IMR-90 (cell line): ENCODE results near the gene MFN1. TPM values are rescaled to one million over a fixed set of nuclear protein-coding genes. Genes with fewer than 3 reads are reported as not detected.

Experiments
- ATAC-seq: fragments of 200-7000 bp; cut with Tn5 transposase; 2 replicates; pipeline ENCODE4 v1.9.1; 2020; ENCODE audit warnings: low read depth, mild to moderate bottlenecking, moderate library complexity
- BruUV-seq: library from RNA; stranded (reverse); fragments of 400-500 nt; replicated peaks from 2 replicates; lab custom pipeline; 2021; lab: Mats Ljungman, UMichigan
- CTCF ChIA-PET: fragments of 300-600 bp; formaldehyde crosslinking; extraction: SDS; loops from one replicate; lab custom pipeline; 2021; ENCODE audit warnings: antibody characterized with exemption; lab: Yijun Ruan, JAX
- POLR2A ChIA-PET: fragments of 300-600 bp; sonication (Branson Sonifier 250); formaldehyde crosslinking; loops from one replicate; lab custom pipeline; 2022; ENCODE audit warnings: antibody characterized with exemption; ENCODE audit not compliant: unreplicated experiment; lab: Charles Lee
- DNase-seq: peaks from one replicate; pipeline ENCODE4 v3.0.0; 2013
- H2AFZ ChIP-seq: replicated peaks from 2 replicates; pipeline ENCODE3; 2013; ENCODE audit warnings: low read length, mild to moderate bottlenecking; ENCODE audit not compliant: poor library complexity
- H2AK5ac ChIP-seq: 2 replicates; pipeline ENCODE4 v1.6.1; 2013; ENCODE audit warnings: low read depth, low read length, inconsistent platforms
- H2AK9ac ChIP-seq: replicated peaks from 2 replicates; pipeline ENCODE3; 2013; ENCODE audit warnings: mild to moderate bottlenecking, low read depth, low read length, moderate library complexity; ENCODE audit not compliant: poor library complexity
- H2BK120ac ChIP-seq: 2 replicates; pipeline ENCODE4 v1.6.1; 2013; ENCODE audit warnings: low read depth, low read length, inconsistent platforms
- H2BK15ac ChIP-seq: 3 replicates; pipeline ENCODE4 v1.6.1; 2013; ENCODE audit warnings: low read depth, low read length, inconsistent platforms
- H2BK20ac ChIP-seq: 2 replicates; pipeline ENCODE4 v1.6.1; 2013; ENCODE audit warnings: low read depth, mild to moderate bottlenecking, inconsistent platforms, low read length, moderate library complexity
- H2BK5ac ChIP-seq: 2 replicates; pipeline ENCODE4 v1.6.1; 2013; ENCODE audit warnings: mild to moderate bottlenecking, low read depth, low read length, inconsistent platforms; ENCODE audit not compliant: poor library complexity, severe bottlenecking
- H3K14ac ChIP-seq: replicated peaks from 2 replicates; pipeline ENCODE4 v1.6.1; 2013; ENCODE audit warnings: low read depth, low read length, inconsistent platforms
- H3K18ac ChIP-seq: 2 replicates; pipeline ENCODE4 v1.6.1; 2013; ENCODE audit warnings: low read depth, low read length, control low read depth
- H3K23ac ChIP-seq: 2 replicates; pipeline ENCODE4 v1.6.1; 2013; ENCODE audit warnings: low read depth, low read length, inconsistent platforms
- H3K27ac ChIP-seq: 2 replicates; pipeline ENCODE4 v1.5.1; 2013; ENCODE audit warnings: mild to moderate bottlenecking, control low read depth, low read length; ENCODE audit not compliant: insufficient read depth
- H3K27me3 ChIP-seq: 2 replicates; pipeline ENCODE4 v1.6.1; 2013; ENCODE audit warnings: low read length; ENCODE audit not compliant: control insufficient read depth, insufficient read depth
- H3K36me3 ChIP-seq: 2 replicates; pipeline ENCODE4 v1.6.1; 2013; ENCODE audit warnings: low read length, mixed read lengths; ENCODE audit not compliant: control insufficient read depth, insufficient read depth
- H3K4ac ChIP-seq: 2 replicates; pipeline ENCODE4 v1.6.1; 2013; ENCODE audit warnings: low read depth, low read length, inconsistent platforms
- H3K4me1 ChIP-seq: 2 replicates; pipeline ENCODE4 v1.6.1; 2013; ENCODE audit warnings: low read length, mixed read lengths; ENCODE audit not compliant: control insufficient read depth, insufficient read depth
- H3K4me2 ChIP-seq: 2 replicates; pipeline ENCODE4 v1.6.1; 2013; ENCODE audit warnings: low read depth, mild to moderate bottlenecking, control low read depth, low read length, moderate library complexity
- H3K4me3 ChIP-seq: 2 replicates; pipeline ENCODE4 v1.5.1; 2013; ENCODE audit warnings: low read depth, mild to moderate bottlenecking, control low read depth, low read length, moderate library complexity; ENCODE audit not compliant: insufficient read depth
- H3K56ac ChIP-seq: 2 replicates; pipeline ENCODE4 v1.6.1; 2013; ENCODE audit warnings: low read length, inconsistent platforms; ENCODE audit not compliant: insufficient read depth; ENCODE audit errors: extremely low read depth
- H3K79me1 ChIP-seq, 2 experiments: 2 replicates each; pipeline ENCODE4 v1.6.1; 2013; ENCODE audit warnings: low read length in 2 of 2, inconsistent platforms in 1 of 2, low read depth in 1 of 2
- H3K9ac ChIP-seq: 2 replicates; pipeline ENCODE4 v1.6.1; 2013; ENCODE audit warnings: low read depth, low read length, control low read depth
- H3K9me1 ChIP-seq: 2 replicates; pipeline ENCODE4 v1.6.1; 2013; ENCODE audit warnings: low read length, inconsistent platforms; ENCODE audit not compliant: insufficient read depth
- H3K9me3 ChIP-seq: 2 replicates; pipeline ENCODE4 v1.6.1; 2013; ENCODE audit warnings: low read length; ENCODE audit not compliant: control insufficient read depth, insufficient read depth
- H4K20me1 ChIP-seq: 2 replicates; pipeline ENCODE4 v1.6.1; 2013; ENCODE audit warnings: low read length, inconsistent platforms; ENCODE audit not compliant: insufficient read depth
- H4K5ac ChIP-seq: 2 replicates; pipeline ENCODE4 v1.6.1; 2013; ENCODE audit warnings: mild to moderate bottlenecking, low read depth, low read length, control low read depth
- H4K8ac ChIP-seq, 2 experiments: 2 replicates each; pipeline ENCODE4 v1.6.1; 2013; ENCODE audit warnings: low read depth in 2 of 2, low read length in 2 of 2, control low read depth in 1 of 2, inconsistent platforms in 1 of 2
- H4K91ac ChIP-seq: 2 replicates; pipeline ENCODE4 v1.6.1; 2013; ENCODE audit warnings: low read depth, low read length, inconsistent platforms; ENCODE audit not compliant: insufficient read depth
- RCOR1 ChIP-seq: IDR thresholded peaks from 2 replicates; pipeline ENCODE4 v1.6.1; 2012; ENCODE audit warnings: mild to moderate bottlenecking, low read length, improper control_type of control experiment; ENCODE audit not compliant: insufficient replicate concordance
- WGBS, 2 experiments: methylation state at CpG; one replicate each; pipeline versions ENCODE4 v1.1.5 to v1.1.7; 2013; ENCODE audit warnings: missing lambda C conversion rate in 2 of 2; ENCODE audit not compliant: insufficient read length in 1 of 2; ENCODE audit errors: extremely low coverage in 2 of 2; 5-methylcytosine and 5-hydroxymethylcytosine counted together
- dilution Hi-C: fragments of 300-500 bp; cut with HindIII; formaldehyde crosslinking; loops from one replicate; pipeline ENCODE4 v1.14.3; 2018; ENCODE audit warnings: low sequenced_read_pairs; ENCODE audit not compliant: unreplicated experiment
- in situ Hi-C: fragments of 300-500 bp; cut with MboI; formaldehyde crosslinking; loops from 3 replicates; pipeline ENCODE4 v1.14.3; 2019; ENCODE audit warnings: low sequenced_read_pairs, inconsistent platforms, mixed read lengths
- intact Hi-C: fragments of 100-400 bp; cut with micrococcal nuclease; formaldehyde crosslinking; loops from 2 replicates; pipeline ENCODE4 v1.10.0; 2022
- polyA plus RNA-seq, 3 experiments: library from polyadenylated mRNA; depleted of rRNA; stranded (reverse); fragments of >200 nt; gene quantifications; 2 replicates each; pipeline ENCODE4 v1.2.3, GENCODE V29; 2012; ENCODE audit warnings: low replicate concordance in 1 of 3
- total RNA-seq: library from RNA; depleted of rRNA; stranded (reverse); fragments of >200 nt; gene quantifications from 2 replicates; pipeline ENCODE4 v1.2.3, GENCODE V29; 2012

MFN1 gene
- total and polyA plus RNA-seq, 2 of the 4 experiments (the other 2 are of a cell fraction): 23.6 to 40.3 TPM

DNA sequence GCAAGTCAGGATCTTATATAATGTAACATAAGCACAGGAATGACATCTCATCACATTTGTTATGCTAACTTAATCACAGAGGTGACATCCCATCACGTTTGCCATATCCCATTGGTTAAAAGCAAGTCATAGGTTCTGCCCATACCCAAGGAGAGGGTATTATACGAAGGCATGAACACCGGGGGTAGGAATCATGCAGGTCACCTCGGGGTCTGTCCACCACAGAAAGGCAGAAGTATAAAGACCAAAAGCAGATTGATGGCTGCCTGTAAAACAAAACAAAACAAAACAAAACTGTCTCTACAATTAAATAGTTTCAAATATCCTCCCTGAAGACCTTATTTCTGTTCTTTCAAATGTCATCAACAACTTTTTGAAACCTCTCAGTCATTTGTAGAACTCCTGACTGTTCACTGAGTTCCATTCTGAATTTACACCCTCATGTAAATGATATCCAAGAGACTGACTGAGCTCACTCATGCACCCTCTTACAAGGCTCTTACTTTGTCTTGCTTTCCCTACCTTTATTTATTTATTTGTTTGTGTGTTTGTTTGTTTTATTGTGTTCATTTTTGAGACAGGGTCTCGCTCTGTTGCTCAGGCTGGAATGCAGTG lies 47.4 kb upstream of the MFN1 start:
- CTCF ChIA-PET: no interaction called here

More for the DNA sequence above, 47.4 kb upstream of the MFN1 start:
- H3K9me3 ChIP-seq: no peaks in the 10 kb centered on the region
- no peak overlapping the region for H3K9ac ChIP-seq
- H3K36me3 ChIP-seq: no peaks in the 10 kb centered on the region
- no peak overlapping the region for H2AK5ac ChIP-seq
- no peak overlapping the region for H3K18ac ChIP-seq
- H2BK20ac ChIP-seq: no peak overlapping the region
- H3K4me3 ChIP-seq: no peak overlapping the region
- H3K4me1 ChIP-seq: no peaks in the 10 kb centered on the region
- no peak overlapping the region for H2BK15ac ChIP-seq
- H4K8ac ChIP-seq: no peak overlapping the region
- no peak overlapping the region for H2AK9ac ChIP-seq
- POLR2A ChIA-PET: no interaction called here
- no peak overlapping the region for H3K27ac ChIP-seq
- H3K4ac ChIP-seq: no peak overlapping the region
- no peak overlapping the region for H2BK5ac ChIP-seq
- H4K20me1 ChIP-seq: no peaks in the 10 kb centered on the region
- 64% methylated on average over 3 of the region's 5 CpGs; no CpG with 5 or more reads in 1 of the 2 experiments for WGBS, 2 experiments
- H4K91ac ChIP-seq: no peak overlapping the region
- H3K23ac ChIP-seq: no peak overlapping the region
- H3K79me1 ChIP-seq: no peaks in the 10 kb centered on the region
- ATAC-seq: no peak
- no peak overlapping the region for H3K56ac ChIP-seq
- no TSS peak for BruUV-seq
- H3K27me3 ChIP-seq: peaks cover 7% of the 10 kb centered on the region
- TF ChIP-seq RCOR1: no peak
- dilution Hi-C loops (loop anchor here (25.0 kb wide), 1 partner anchor 188 kb away; no protein-coding TSS in a partner anchor), in situ Hi-C loops (no loop called here), intact Hi-C loops (no loop called here)
- no peak overlapping the region for H4K5ac ChIP-seq
- H3K4me2 ChIP-seq: no peak overlapping the region
- H3K9me1 ChIP-seq: no peaks in the 10 kb centered on the region
- no peak overlapping the region for H2BK120ac ChIP-seq
- H3K14ac ChIP-seq: no peak overlapping the region
- no peak for DNase-seq
- no peak overlapping the region for H2AFZ ChIP-seq
